GM12864 (cell line): ENCODE data around the gene FBRSL1.

ENCODE experiments used
- DNase-seq: peaks from one replicate; pipeline ENCODE4 v3.0.0-alpha.2; 2011; ENCODE audit warnings: low read depth
- H3K4me3 ChIP-seq: 2 replicates; pipeline ENCODE4 v1.5.1; 2011; ENCODE audit warnings: mild to moderate bottlenecking, low read depth, low read length, control low read depth
- TF ChIP-seq, protein P1 (sequence below): IDR thresholded peaks from 2 replicates; pipeline ENCODE4 v1.5.1; 2011; ENCODE audit warnings: low read depth, mild to moderate bottlenecking, moderate library complexity, low read length, control low read depth, inconsistent platforms; ENCODE audit errors: missing control alignments

FBRSL1 gene

DNA sequence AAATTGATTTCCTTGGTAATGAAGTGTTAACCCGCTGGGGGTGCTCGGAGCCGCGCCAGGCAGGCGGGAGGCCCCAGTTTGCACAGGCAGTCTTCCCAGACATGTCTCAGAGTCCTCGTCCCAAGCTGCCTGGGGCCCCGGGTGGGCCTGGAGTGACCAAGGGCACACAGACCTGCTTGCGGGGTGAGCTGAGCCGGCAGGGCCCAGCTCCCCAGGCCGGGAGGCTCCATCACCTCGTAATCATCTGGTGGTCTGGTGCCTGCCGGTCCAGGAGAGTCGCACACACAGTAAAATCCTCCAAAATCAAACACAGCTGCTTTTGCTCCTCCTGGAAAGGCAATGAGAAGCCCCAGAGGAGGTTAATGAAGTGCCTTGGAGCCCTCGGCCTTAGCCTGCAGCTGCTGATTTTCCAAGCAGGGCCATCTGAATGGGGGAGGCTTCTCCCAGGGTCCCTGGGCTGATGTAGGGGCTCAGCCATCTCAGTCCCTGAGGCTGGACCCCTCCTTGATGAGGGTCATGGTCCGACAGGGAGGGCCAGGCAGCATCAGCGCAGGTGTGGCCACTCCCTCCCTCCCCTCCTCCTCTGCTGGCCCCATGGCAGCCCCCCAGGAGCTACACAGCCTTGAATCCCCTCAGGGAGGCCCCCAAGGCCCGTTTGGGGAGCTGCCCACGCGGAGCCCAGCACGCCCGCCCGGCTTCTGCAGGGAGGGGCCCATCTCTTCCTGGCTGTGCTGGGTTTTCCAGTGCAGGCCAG is 39.4 kb upstream of the FBRSL1 start:
- H3K4me3 ChIP-seq: no peak overlapping the region
- TF ChIP-seq, protein P1, sequence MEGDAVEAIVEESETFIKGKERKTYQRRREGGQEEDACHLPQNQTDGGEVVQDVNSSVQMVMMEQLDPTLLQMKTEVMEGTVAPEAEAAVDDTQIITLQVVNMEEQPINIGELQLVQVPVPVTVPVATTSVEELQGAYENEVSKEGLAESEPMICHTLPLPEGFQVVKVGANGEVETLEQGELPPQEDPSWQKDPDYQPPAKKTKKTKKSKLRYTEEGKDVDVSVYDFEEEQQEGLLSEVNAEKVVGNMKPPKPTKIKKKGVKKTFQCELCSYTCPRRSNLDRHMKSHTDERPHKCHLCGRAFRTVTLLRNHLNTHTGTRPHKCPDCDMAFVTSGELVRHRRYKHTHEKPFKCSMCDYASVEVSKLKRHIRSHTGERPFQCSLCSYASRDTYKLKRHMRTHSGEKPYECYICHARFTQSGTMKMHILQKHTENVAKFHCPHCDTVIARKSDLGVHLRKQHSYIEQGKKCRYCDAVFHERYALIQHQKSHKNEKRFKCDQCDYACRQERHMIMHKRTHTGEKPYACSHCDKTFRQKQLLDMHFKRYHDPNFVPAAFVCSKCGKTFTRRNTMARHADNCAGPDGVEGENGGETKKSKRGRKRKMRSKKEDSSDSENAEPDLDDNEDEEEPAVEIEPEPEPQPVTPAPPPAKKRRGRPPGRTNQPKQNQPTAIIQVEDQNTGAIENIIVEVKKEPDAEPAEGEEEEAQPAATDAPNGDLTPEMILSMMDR: no peak
- no peak for DNase-seq

DNA sequence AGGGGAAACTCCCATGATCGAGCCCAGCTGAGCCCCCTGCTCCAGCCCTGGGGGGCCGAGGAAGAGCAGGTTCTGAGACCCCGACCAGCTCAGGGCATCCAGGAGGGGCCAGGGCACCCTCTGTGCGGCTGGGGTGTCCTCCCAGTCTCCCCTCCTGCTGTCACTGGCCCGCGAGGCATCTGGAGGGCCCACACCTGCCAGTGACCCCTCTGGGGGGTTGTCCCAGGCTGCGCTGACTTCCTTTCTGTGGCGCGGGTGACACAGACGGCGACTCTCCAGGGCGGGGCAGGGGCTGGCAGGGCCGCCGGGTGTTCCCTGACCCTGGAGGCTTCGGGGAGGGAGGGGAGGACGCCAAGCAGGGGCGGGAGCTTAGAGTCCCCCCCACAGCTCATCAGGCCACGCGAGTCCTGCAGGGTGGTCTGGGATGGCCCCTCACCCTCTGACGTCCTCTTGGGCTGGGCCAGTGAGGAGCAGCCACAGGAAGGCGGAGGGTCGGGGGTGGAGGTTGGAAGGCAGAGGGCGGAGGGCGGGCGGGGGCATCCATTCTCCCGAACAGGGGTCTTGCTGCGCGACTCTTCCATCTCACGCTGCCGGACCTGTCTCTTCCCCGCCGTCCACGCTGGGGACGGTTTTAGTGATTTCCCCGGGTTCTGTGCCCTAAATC is 38.6 kb upstream of the FBRSL1 start:
- H3K4me3 ChIP-seq: no peak overlapping the region; the same call in 1 of the 2 replicates
- DNase-seq: no peak
- TF ChIP-seq, protein P1: no peak

DNA sequence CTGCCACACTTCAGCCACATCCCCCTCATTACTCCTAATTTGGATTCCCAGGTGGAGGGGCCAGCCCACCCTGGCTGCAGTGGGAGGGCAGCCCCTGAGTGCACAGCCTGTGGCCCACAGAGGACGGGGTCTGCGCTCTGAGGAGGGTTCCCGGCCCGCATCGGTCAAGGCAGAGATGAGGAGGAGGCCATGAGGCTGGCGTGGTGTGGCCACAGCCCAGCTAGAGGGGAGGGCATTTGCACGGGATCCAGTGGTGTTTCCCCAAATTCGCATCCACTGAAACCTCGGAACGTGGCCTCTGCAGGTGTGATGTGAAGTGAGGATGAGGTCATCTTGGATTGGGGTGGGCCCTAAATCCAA is 38.1 kb upstream of the FBRSL1 start:
- TF ChIP-seq, protein P1: no peak
- no peak overlapping the region for H3K4me3 ChIP-seq
- no peak for DNase-seq

DNA sequence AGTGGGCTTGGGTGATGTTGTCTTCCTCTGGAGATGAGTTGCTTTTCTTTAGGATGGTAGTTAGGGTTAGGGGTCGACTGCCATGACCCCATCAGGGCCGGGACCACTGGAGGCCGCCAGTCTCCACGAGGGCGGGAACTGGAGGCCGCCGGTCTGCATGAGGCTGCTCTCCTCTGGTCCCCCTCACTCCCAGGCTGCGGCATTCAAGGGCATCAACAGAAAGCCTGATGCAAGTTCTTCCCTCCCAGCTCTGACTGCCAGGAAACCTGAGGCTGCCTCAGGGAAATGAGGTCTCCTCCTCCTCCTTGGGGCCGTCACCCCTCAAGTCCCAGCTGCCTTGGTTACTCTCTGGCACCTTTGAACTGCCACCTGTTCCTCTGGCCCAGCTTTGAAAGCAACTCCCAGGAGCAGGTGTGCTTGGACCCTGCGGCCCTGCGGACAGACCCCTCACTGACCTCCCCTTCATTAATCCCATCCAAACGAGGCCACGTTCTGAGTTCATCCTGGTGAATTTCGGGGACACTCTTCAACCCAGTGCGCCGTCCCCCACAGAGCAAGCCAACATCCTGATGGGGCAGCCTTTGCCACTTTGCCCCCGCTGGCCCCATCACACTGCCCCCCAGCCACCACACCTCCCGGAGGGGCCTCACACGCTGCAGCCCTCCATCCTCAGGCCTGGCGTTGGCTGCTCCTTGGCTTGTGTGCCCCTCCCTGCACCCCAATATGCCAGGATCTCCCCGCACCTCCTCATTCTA is 37.2 kb upstream of the FBRSL1 start:
- no peak overlapping the region for H3K4me3 ChIP-seq
- TF ChIP-seq, protein P1: no peak
- no peak for DNase-seq

DNA sequence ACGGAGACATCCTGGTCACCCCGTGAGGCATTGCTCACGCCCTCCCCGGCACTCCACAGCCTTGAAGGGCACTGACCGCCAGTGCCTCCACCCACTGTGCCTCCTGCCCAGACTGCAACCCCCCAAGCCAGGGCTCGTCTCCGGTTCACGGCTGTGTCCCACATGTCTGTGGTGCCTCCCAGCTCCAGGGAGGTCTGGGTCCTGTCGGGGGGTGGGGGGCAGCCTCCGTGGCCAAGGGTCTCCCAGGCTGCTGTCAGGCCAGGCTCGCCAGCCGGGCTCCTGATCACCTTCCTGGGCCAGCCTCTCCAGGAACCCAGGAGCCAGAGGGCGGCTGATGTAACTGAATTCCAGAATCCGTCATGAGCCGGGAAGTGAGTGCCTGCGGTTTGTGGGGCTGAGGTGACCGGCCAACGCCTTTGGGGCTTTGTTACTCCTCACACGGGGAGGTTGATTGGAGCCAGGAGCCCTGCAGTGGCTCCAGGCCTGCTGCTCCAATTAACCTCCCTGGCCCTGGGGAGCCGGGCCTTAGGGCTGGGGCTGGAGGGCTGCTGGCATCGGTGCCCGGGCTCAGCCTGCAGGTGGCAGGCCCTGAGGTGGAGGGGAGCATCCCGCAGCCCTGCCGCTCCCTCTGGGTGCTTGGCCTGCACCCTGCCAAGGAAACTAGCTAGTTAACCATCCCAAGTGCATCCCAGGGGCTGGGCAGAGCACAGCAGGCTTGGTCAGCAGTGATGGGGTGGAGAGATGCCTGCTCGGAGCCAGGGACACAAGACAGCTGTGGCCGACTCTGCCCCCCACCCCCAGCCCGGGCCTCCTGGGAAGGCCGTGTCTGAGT is 36.4 kb upstream of the FBRSL1 start:
- TF ChIP-seq, protein P1: no peak
- no peak for DNase-seq
- H3K4me3 ChIP-seq: no peak overlapping the region

DNA sequence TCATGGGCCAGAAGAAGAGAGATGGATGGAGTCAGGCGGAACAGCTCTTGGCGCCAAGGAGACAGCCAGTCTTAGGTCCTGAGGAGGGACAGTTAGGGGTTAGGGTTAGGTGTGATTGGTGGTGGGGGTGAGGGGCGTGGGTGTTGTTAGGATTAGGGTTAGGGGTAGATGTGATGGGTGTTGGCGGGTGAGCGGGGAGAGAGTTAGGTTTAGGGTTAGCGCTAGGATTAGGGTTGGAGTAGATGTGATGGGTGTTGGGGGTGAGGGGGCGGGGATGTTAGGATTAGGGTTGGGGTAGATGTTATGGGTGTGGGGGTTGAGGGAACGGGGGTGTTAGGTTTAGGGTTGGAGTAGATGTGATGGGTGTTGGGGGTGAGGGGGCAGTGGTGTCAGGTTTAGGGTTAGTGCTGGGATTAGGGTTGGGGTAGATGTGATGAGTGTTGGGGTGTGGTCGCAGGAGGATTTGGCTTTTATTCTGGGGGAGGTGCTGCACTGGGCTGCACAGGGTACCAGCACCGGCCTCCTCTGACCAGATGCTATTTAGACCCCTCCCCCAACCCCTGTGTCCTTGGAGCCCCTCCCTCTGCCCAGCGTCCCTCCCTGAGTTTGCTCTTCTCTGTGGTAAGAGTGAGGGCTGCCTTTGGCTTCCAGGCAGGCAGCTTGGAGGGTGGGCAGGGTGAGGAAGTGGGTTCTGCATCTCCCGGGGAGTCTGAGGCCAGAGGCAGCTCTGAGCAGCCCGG is 35.6 kb upstream of the FBRSL1 start:
- TF ChIP-seq, protein P1: no peak
- DNase-seq: no peak

More for the DNA sequence above, 35.6 kb upstream of the FBRSL1 start:
- no peak overlapping the region for H3K4me3 ChIP-seq
